Measurements from ENCODE around the gene DNASE1L2.

DNA sequence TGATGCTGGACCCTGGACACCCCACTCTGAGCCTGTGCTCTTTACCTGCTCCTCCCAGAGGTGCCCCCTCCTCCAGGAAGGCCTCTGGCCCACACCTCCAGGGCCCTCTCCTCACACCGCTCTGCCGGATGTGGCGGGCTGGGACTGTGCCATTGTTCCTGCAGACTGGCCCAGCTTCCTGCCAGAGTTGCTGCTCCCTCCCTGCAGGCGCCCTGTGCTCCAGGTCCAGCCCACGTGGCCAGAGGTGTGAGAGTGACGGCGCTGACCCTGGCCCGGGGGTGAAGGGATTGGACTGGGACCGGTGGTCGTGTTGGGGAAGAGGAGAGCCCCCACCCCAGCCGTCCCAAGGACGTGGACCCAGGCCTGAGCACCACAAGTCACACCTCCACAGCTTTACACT lies 7.2 kb upstream of the DNASE1L2 start:
- TF ChIP-seq, protein P1, sequence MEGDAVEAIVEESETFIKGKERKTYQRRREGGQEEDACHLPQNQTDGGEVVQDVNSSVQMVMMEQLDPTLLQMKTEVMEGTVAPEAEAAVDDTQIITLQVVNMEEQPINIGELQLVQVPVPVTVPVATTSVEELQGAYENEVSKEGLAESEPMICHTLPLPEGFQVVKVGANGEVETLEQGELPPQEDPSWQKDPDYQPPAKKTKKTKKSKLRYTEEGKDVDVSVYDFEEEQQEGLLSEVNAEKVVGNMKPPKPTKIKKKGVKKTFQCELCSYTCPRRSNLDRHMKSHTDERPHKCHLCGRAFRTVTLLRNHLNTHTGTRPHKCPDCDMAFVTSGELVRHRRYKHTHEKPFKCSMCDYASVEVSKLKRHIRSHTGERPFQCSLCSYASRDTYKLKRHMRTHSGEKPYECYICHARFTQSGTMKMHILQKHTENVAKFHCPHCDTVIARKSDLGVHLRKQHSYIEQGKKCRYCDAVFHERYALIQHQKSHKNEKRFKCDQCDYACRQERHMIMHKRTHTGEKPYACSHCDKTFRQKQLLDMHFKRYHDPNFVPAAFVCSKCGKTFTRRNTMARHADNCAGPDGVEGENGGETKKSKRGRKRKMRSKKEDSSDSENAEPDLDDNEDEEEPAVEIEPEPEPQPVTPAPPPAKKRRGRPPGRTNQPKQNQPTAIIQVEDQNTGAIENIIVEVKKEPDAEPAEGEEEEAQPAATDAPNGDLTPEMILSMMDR (conservative IDR thresholded peaks at IDR 0.05; ENCODE audit: low read length), result no peak
- TF ChIP-seq EZH2phosphoT487 (IDR thresholded peaks at IDR 0.05; ENCODE audit: borderline replicate concordance), result no peak
